ENCODE measurements around the gene DCPS.
A peak's percentile ranks its signal among the peaks of the same experiment; 100 is the strongest.

Gene DCPS

GRCh38 chr11:126327281-126328000 lies 23.6 kb downstream of the DCPS start:
- DNase-seq, result no peak

GRCh38 chr11:126328001-126328390 lies 24.1 kb downstream of the DCPS start:
- DNase-seq, result no peak

- no peak for DNase-seq
Measured at GRCh38 chr11:126328444-126328843, 24.6 kb downstream of the DCPS start.

- no peak for DNase-seq
Measured at GRCh38 chr11:126328938-126329643, 25.2 kb downstream of the DCPS start.

- DNase-seq, result no peak
Measured at GRCh38 chr11:126329644-126330211, 25.9 kb downstream of the DCPS start.

GRCh38 chr11:126331286-126331685 lies 27.4 kb downstream of the DCPS start:
- DNase-seq, result no peak

- DNase-seq, result no peak
Measured at GRCh38 chr11:126332221-126332711, 28.4 kb downstream of the DCPS start.

- DNase-seq, result no peak
Measured at GRCh38 chr11:126333142-126333541, 29.3 kb downstream of the DCPS start.

- no peak for DNase-seq
Measured at GRCh38 chr11:126334659-126335462, 31.0 kb downstream of the DCPS start.

- no peak for DNase-seq
Measured at GRCh38 chr11:126335463-126335760, 31.6 kb downstream of the DCPS start.

GRCh38 chr11:126336138-126336541 lies 32.3 kb downstream of the DCPS start:
- DNase-seq, result peak; percentile 10

- peak; percentile 22 for DNase-seq
Measured at GRCh38 chr11:126336671-126337101, 32.8 kb downstream of the DCPS start.

- peak; percentile 3 for DNase-seq
Measured at GRCh38 chr11:126337126-126337473, 33.2 kb downstream of the DCPS start.

- DNase-seq, result peak; percentile 12
Measured at GRCh38 chr11:126337474-126338241, 33.8 kb downstream of the DCPS start.

GRCh38 chr11:126338346-126339055 lies 34.6 kb downstream of the DCPS start:
- DNase-seq, result no peak

- DNase-seq, result no peak
Measured at GRCh38 chr11:126339073-126339862, 35.4 kb downstream of the DCPS start.

- DNase-seq, result peak; percentile 8
Measured at GRCh38 chr11:126339863-126340434, 36.1 kb downstream of the DCPS start.

GRCh38 chr11:126340960-126341606 lies 37.2 kb downstream of the DCPS start:
- no peak for DNase-seq

- DNase-seq, result no peak
Measured at GRCh38 chr11:126341760-126342161, 37.9 kb downstream of the DCPS start.

- no peak for DNase-seq
Measured at GRCh38 chr11:126343051-126343450, 39.2 kb downstream of the DCPS start.

Data from right kidney (tissue), 1 donor.